Measurements from ENCODE around the gene PNMA8A. TPM values are rescaled to one million over a fixed set of nuclear protein-coding genes. Genes with fewer than 3 reads are reported as not detected.

PNMA8A gene
- total RNA-seq, 4 donors from 2014 or later = 1.6 to 5.4 (median 4.0) TPM

GRCh38 chr19:46454244-46454643 lies 17.1 kb downstream of the PNMA8A start:
- WGBS, 2 donors (ENCODE audit: low coverage in 1 of 2) = 79 to 80% methylated on average over 1 to 3 of the region's 3 CpGs
- Histone ChIP-seq H3K4me3 (no peak overlapping the region), H3K27me3 (peaks cover 7% of the 10 kb centered on the region), H3K9me3 (no peaks in the 10 kb centered on the region), H3K4me1 (no peaks in the 10 kb centered on the region), H3K36me3 (no peaks in the 10 kb centered on the region), H3K27ac (no peak overlapping the region)
- no peak for TF ChIP-seq EP300 (IDR thresholded peaks at IDR 0.05)
- TF ChIP-seq POLR2A (IDR thresholded peaks at IDR 0.05) = no peak
- no peak for TF ChIP-seq CTCF (IDR thresholded peaks at IDR 0.05)
- no peak for ATAC-seq

DNA sequence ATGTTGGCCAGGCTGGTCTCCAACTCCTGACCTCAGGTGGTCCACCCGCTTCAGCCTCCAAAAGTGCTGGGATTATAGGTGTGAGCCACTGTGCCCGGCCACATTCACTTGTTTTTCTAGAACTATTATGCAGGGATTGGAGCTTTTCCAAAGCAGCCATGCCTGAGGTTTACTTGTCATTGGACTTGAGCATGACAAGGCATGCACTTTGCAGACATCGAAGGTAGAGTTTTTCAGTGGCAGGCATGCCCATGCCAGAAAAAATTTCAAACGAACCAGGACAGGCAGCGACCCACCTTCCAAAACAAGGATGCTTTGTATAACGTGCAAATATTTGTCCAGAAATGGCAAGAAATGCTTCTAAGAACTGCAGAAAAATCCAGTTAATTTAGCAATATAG lies 17.7 kb downstream of the PNMA8A start:
- TF ChIP-seq EP300 (IDR thresholded peaks at IDR 0.05) (no peak), POLR2AphosphoS5 (IDR thresholded peaks at IDR 0.05) (no peak), POLR2A (IDR thresholded peaks at IDR 0.05) (no peak), CTCF (IDR thresholded peaks at IDR 0.05) (no peak)
- WGBS, 2 donors (ENCODE audit: low coverage in 1 of 2) = 64 to 78% methylated on average over 3 to 5 of the region's 6 CpGs

DNA sequence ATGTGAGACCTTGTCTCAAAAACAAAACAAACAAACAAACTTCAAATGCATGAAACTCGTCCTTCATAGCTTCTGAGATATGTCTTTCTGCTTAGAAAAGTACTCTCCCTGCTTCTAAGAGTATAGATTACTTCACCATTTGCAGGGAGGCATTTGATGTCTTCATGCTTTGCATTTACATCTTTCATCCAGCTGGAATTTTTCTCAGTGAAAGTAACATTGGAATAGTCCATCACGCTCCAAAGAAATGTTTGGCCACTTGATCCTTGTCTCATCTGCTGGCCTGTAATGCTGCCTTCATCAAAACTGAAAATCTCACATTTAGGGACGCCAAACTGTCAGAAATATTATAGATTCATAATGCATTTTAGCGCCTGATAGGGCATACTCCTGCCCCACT lies 19.2 kb downstream of the PNMA8A start:
- TF ChIP-seq POLR2AphosphoS5 (IDR thresholded peaks at IDR 0.05) (no peak), POLR2A (IDR thresholded peaks at IDR 0.05) (no peak), EP300 (IDR thresholded peaks at IDR 0.05) (no peak), CTCF (IDR thresholded peaks at IDR 0.05) (no peak)
- no peaks in the 10 kb centered on the region for H3K27me3 ChIP-seq
- H3K36me3 ChIP-seq = no peaks in the 10 kb centered on the region
- no peak overlapping the region for H3K4me3 ChIP-seq
- H3K9me3 ChIP-seq = no peaks in the 10 kb centered on the region
- WGBS, 2 donors (ENCODE audit: low coverage in 1 of 2) = 16 to 50% methylated on average over 4 of the region's 4 CpGs
- no peak for ATAC-seq
- H3K4me1 ChIP-seq = no peaks in the 10 kb centered on the region
- H3K27ac ChIP-seq = no peak overlapping the region

More for the DNA sequence above, 17.7 kb downstream of the PNMA8A start:
- no peak overlapping the region for H3K4me3 ChIP-seq
- H3K27ac ChIP-seq = no peak overlapping the region
- H3K27me3 ChIP-seq = peaks cover 7% of the 10 kb centered on the region
- ATAC-seq = no peak
- no peaks in the 10 kb centered on the region for H3K4me1 ChIP-seq
- H3K9me3 ChIP-seq = no peaks in the 10 kb centered on the region
- H3K36me3 ChIP-seq = no peaks in the 10 kb centered on the region

GRCh38 chr19:46451352-46451751 lies 20.0 kb downstream of the PNMA8A start:
- Histone ChIP-seq H3K27me3 (no peaks in the 10 kb centered on the region), H3K9me3 (no peaks in the 10 kb centered on the region), H3K36me3 (no peaks in the 10 kb centered on the region), H3K4me3 (no peak overlapping the region), H3K4me1 (no peaks in the 10 kb centered on the region), H3K27ac (no peak overlapping the region)
- 59 to 90% methylated on average over 3 to 5 of the region's 6 CpGs for WGBS, 2 donors (ENCODE audit: low coverage in 1 of 2)
- ATAC-seq = no peak
- no peak for TF ChIP-seq EP300 (IDR thresholded peaks at IDR 0.05)
- no peak for TF ChIP-seq POLR2A (IDR thresholded peaks at IDR 0.05)
- no peak for TF ChIP-seq POLR2AphosphoS5 (IDR thresholded peaks at IDR 0.05)
- no peak for TF ChIP-seq CTCF (IDR thresholded peaks at IDR 0.05)

GRCh38 chr19:46450737-46451136 lies 20.6 kb downstream of the PNMA8A start:
- H3K36me3 ChIP-seq = no peaks in the 10 kb centered on the region
- ATAC-seq = no peak
- 44 to 76% methylated on average over 5 of the region's 5 CpGs for WGBS, 2 donors (ENCODE audit: low coverage in 1 of 2)
- H3K4me1 ChIP-seq = no peaks in the 10 kb centered on the region
- no peaks in the 10 kb centered on the region for H3K27me3 ChIP-seq
- TF ChIP-seq POLR2A (IDR thresholded peaks at IDR 0.05) (no peak), EP300 (IDR thresholded peaks at IDR 0.05) (no peak), POLR2AphosphoS5 (IDR thresholded peaks at IDR 0.05) (no peak), CTCF (IDR thresholded peaks at IDR 0.05) (no peak)
- H3K27ac ChIP-seq = no peak overlapping the region
- H3K4me3 ChIP-seq = no peak overlapping the region
- no peaks in the 10 kb centered on the region for H3K9me3 ChIP-seq
